Activated CD8-positive, alpha-beta T cell treated with anti-CD3 and anti-CD28 coated beads for 36 hours (primary cell): ENCODE results near the gene SNRNP70. TPM values are rescaled to one million over a fixed set of nuclear protein-coding genes. Genes with fewer than 3 reads are reported as not detected.

Experiments used
- ATAC-seq: fragments of 200-7000 bp; cut with Tn5 transposase; one replicate; pipeline ENCODE4 v1.10.0; 2021; ENCODE audit warnings: mild to moderate bottlenecking, moderate library complexity
- CTCF ChIA-PET: fragments of 350-600 bp; sonication (Branson Sonifier 250); formaldehyde crosslinking; loops from one replicate; lab custom pipeline; 2021; ENCODE audit warnings: antibody characterized with exemption; lab: Charles Lee
- POLR2A ChIA-PET: fragments of 350-600 bp; sonication (Branson Sonifier 250); formaldehyde crosslinking; loops from one replicate; lab custom pipeline; 2021; ENCODE audit warnings: antibody characterized with exemption; lab: Charles Lee
- DNase-seq: peaks from one replicate; pipeline ENCODE4 v3.0.0-alpha.2; 2020
- H3K27ac Mint-ChIP-seq: one replicate; pipeline ENCODE4 v1.8.0; 2021; ENCODE audit warnings: mild to moderate bottlenecking, mixed read lengths
- H3K27me3 Mint-ChIP-seq: one replicate; pipeline ENCODE4 v1.8.0; 2021; ENCODE audit warnings: mixed read lengths
- H3K36me3 Mint-ChIP-seq: one replicate; pipeline ENCODE4 v1.8.0; 2021; ENCODE audit warnings: low read depth, mixed read lengths
- H3K4me1 Mint-ChIP-seq: one replicate; pipeline ENCODE4 v1.8.0; 2021; ENCODE audit warnings: low read depth, mixed read lengths
- H3K4me3 Mint-ChIP-seq: one replicate; pipeline ENCODE4 v1.8.0; 2021; ENCODE audit warnings: mild to moderate bottlenecking, moderate library complexity, mixed read lengths
- H3K9me3 Mint-ChIP-seq: one replicate; pipeline ENCODE4 v1.8.0; 2021; ENCODE audit warnings: mixed read lengths
- CTCF ChIP-seq: fragments of 200-600 bp; IDR thresholded peaks from one replicate; pipeline ENCODE4 v1.8.0; 2022; ENCODE audit warnings: antibody characterized with exemption, mild to moderate bottlenecking
- intact Hi-C: fragments of 100-400 bp; cut with micrococcal nuclease; formaldehyde crosslinking; loops from one replicate; pipeline ENCODE4 v1.10.0; 2022
- total RNA-seq, 2 experiments: library from RNA; stranded (reverse); gene quantifications; one replicate each; pipeline ENCODE4 v1.2.3, GENCODE V29; 2021

The SNRNP70 gene
- total RNA-seq, 2 experiments from 2014 or later: 187 to 188 TPM

GRCh38 chr19:49155005-49155819, 70.0 kb downstream of the SNRNP70 start, which contains the start of gene HRC:
Gene HRC (minus strand): TSS chr19:49155396. CDS start chr19:49155237, 159 bp downstream.
- peaks cover 16% of the 10 kb centered on the region for H3K4me1 Mint-ChIP-seq
- ChIA-PET CTCF (interaction anchor here (1.0 kb wide), 1 partner anchor 57 kb away, joined by 3 read pairs; no protein-coding TSS in a partner anchor), POLR2A (no interaction called here)
- H3K27me3 Mint-ChIP-seq: peaks cover 64% of the 10 kb centered on the region
- no peak within 1 kb of the TSS for H3K27ac Mint-ChIP-seq
- ATAC-seq (no peak), DNase-seq (no peak)
- H3K4me3 Mint-ChIP-seq: no peak within 1 kb of the TSS
- H3K9me3 Mint-ChIP-seq: peaks cover 2% of the 10 kb centered on the region
- intact Hi-C loops: no loop called here
- no peaks in the 10 kb centered on the region for H3K36me3 Mint-ChIP-seq
- TF ChIP-seq CTCF: no peak

GRCh38 chr19:49155820-49156346, 70.6 kb downstream of the SNRNP70 start:
- intact Hi-C loops: no loop called here
- ATAC-seq: no peak
- Mint-ChIP-seq H3K9me3 (peaks cover 2% of the 10 kb centered on the region), H3K27ac (no peak overlapping the region), H3K27me3 (peaks cover 66% of the 10 kb centered on the region), H3K4me1 (peaks cover 14% of the 10 kb centered on the region), H3K4me3 (no peak overlapping the region), H3K36me3 (no peaks in the 10 kb centered on the region)
- ChIA-PET POLR2A (no interaction called here), CTCF (interaction anchor here (1.0 kb wide), 1 partner anchor 58 kb away, joined by 3 read pairs; no protein-coding TSS in a partner anchor)
- no peak for TF ChIP-seq CTCF
- DNase-seq: no peak

- Mint-ChIP-seq H3K27me3 (peaks cover 53% of the 10 kb centered on the region), H3K4me3 (no peak within 1 kb of the TSS), H3K27ac (no peak within 1 kb of the TSS), H3K4me1 (peaks cover 7% of the 10 kb centered on the region), H3K9me3 (peaks cover 2% of the 10 kb centered on the region), H3K36me3 (no peaks in the 10 kb centered on the region)
- ChIA-PET CTCF (no interaction called here), POLR2A (no interaction called here)
- DNase-seq (peak; percentile 63), ATAC-seq (peak; percentile 82)
- intact Hi-C loops: no loop called here
- no peak for TF ChIP-seq CTCF
Observed at GRCh38 chr19:49157445-49158224, 72.4 kb downstream of the SNRNP70 start, which contains the start of gene TRPM4. Gene TRPM4 (plus strand): TSS chr19:49157792. CDS start chr19:49157867, 75 bp downstream.

Other genes starting within 250 kb of the SNRNP70 start
- gene HSD17B14, start 249.0 kb upstream of the SNRNP70 start, total RNA-seq: under 1 TPM; 0.47 to 0.56 TPM
- 1 to 10 TPM; 9.4 to 9.7 TPM for gene PLEKHA4, start 216.8 kb upstream of the SNRNP70 start, total RNA-seq
- gene PPP1R15A, start 213.0 kb upstream of the SNRNP70 start, total RNA-seq: 10 to 100 TPM; 77.8 to 81.2 TPM
- gene TULP2, start 186.7 kb upstream of the SNRNP70 start, total RNA-seq: under 1 TPM; 0.68 to 0.85 TPM
- gene NUCB1, start 185.1 kb upstream of the SNRNP70 start, total RNA-seq: 100 to 1,000 TPM; 102 to 114 TPM
- 1 to 10 TPM; 1.4 to 2.8 TPM for gene DHDH, start 151.8 kb upstream of the SNRNP70 start, total RNA-seq
- gene BAX, start 130.6 kb upstream of the SNRNP70 start, total RNA-seq: 100 to 1,000 TPM; 182 to 189 TPM
- gene FTL, start 120.1 kb upstream of the SNRNP70 start, total RNA-seq: 1,000 to 10,000 TPM; 1,296 to 1,324 TPM
- gene GYS1, start 92.1 kb upstream of the SNRNP70 start, total RNA-seq: 10 to 100 TPM; 58.1 to 58.7 TPM
- gene RUVBL2, start 91.6 kb upstream of the SNRNP70 start, total RNA-seq: 100 to 1,000 TPM; 175 to 176 TPM
- gene LHB, start 68.4 kb upstream of the SNRNP70 start, total RNA-seq: not detected
- gene CGB3, start 61.1 kb upstream of the SNRNP70 start, total RNA-seq: not detected
- not detected for gene CGB2, start 53.6 kb upstream of the SNRNP70 start, total RNA-seq
- gene CGB1, start 48.6 kb upstream of the SNRNP70 start, total RNA-seq: not detected
- not detected for gene CGB5, start 41.6 kb upstream of the SNRNP70 start, total RNA-seq
- not detected for gene CGB8, start 36.3 kb upstream of the SNRNP70 start, total RNA-seq
- gene CGB7, start 27.7 kb upstream of the SNRNP70 start, total RNA-seq: not detected
- not detected for gene NTF4, start 20.6 kb upstream of the SNRNP70 start, total RNA-seq
- gene KCNA7, start 12.8 kb upstream of the SNRNP70 start, total RNA-seq: not detected
- gene LIN7B, start 28.9 kb downstream of the SNRNP70 start, total RNA-seq: 1 to 10 TPM; 2.1 to 4.4 TPM
- gene C19orf73, start 33.7 kb downstream of the SNRNP70 start, total RNA-seq: 1 to 10 TPM; 1.5 to 2.0 TPM
- 1 to 10 TPM; 3.9 to 5.1 TPM for gene PPFIA3, start 34.1 kb downstream of the SNRNP70 start, total RNA-seq
- not detected for gene HRC, start 69.9 kb downstream of the SNRNP70 start, total RNA-seq
- under 1 TPM; 0.40 to 0.54 TPM for gene TRPM4, start 72.3 kb downstream of the SNRNP70 start, total RNA-seq
- gene SLC6A16, start 239.7 kb downstream of the SNRNP70 start, total RNA-seq: 1 to 10 TPM in 1 of 2 experiments, under 1 TPM in 1; 0.61 to 1.1 TPM
- 100 to 1,000 TPM; 131 to 137 TPM for gene CD37, start 250.0 kb downstream of the SNRNP70 start, total RNA-seq